GM23338 (cell line): ENCODE data around the gene GPI. TPM values are rescaled to one million over a fixed set of nuclear protein-coding genes. Genes with fewer than 3 reads are reported as not detected.

Experiments used
- ATAC-seq: fragments of 200-7000 bp; cut with Tn5 transposase; 3 replicates; pipeline ENCODE4 v1.9.1; 2020
- DNase-seq: peaks from one replicate; pipeline ENCODE4 v3.0.0-alpha.2; 2015; ENCODE audit warnings: low spot score
- H2AFZ ChIP-seq: fragments of 200-600 bp; sonication (generic); 2 replicates; pipeline ENCODE4 v1.8.0; 2016; ENCODE audit warnings: antibody characterized with exemption, mild to moderate bottlenecking, moderate library complexity
- H3F3A ChIP-seq: fragments of 200-600 bp; sonication (generic); replicated peaks from 2 replicates; pipeline ENCODE4 v1.8.0; 2017; ENCODE audit warnings: antibody characterized with exemption, mixed run types, low read depth
- H3K27ac ChIP-seq: fragments of 200-600 bp; sonication (generic); 2 replicates; pipeline ENCODE4 v1.6.1; 2016; ENCODE audit warnings: low read depth
- H3K27me3 ChIP-seq: fragments of 200-600 bp; sonication (generic); 2 replicates; pipeline ENCODE4 v1.8.0; 2016; ENCODE audit warnings: mild to moderate bottlenecking, mixed run types, moderate library complexity; ENCODE audit not compliant: insufficient read depth
- H3K36me3 ChIP-seq: fragments of 200-600 bp; sonication (generic); 2 replicates; pipeline ENCODE4 v1.8.0; 2016; ENCODE audit warnings: mild to moderate bottlenecking; ENCODE audit not compliant: insufficient read depth
- H3K4me1 ChIP-seq: fragments of 200-600 bp; sonication (generic); 2 replicates; pipeline ENCODE4 v1.8.0; 2016; ENCODE audit warnings: mild to moderate bottlenecking, moderate library complexity; ENCODE audit not compliant: insufficient read depth
- H3K4me2 ChIP-seq: fragments of 200-600 bp; sonication (generic); 2 replicates; pipeline ENCODE4 v1.7.1; 2017; ENCODE audit warnings: mixed run types
- H3K4me3 ChIP-seq: fragments of 200-600 bp; sonication (generic); 2 replicates; pipeline ENCODE4 v1.6.1; 2016; ENCODE audit warnings: mixed run types
- H3K79me2 ChIP-seq: fragments of 200-600 bp; sonication (generic); replicated peaks from 2 replicates; pipeline ENCODE4 v1.8.0; 2017; ENCODE audit warnings: mild to moderate bottlenecking; ENCODE audit not compliant: insufficient read depth
- H3K9me2 ChIP-seq: fragments of 200-600 bp; sonication (generic); 2 replicates; pipeline ENCODE4 v1.8.0; 2017; ENCODE audit not compliant: insufficient read depth
- H4K20me1 ChIP-seq: fragments of 200-600 bp; sonication (generic); replicated peaks from 2 replicates; pipeline ENCODE4 v1.8.0; 2017; ENCODE audit warnings: mild to moderate bottlenecking; ENCODE audit not compliant: insufficient read depth
- H3K27ac Mint-ChIP-seq: 2 replicates; pipeline ENCODE4 v1.8.0; 2020; ENCODE audit warnings: inconsistent platforms, mild to moderate bottlenecking, moderate library complexity, mixed read lengths
- H3K27me3 Mint-ChIP-seq: 3 replicates; pipeline ENCODE4 v1.8.0; 2022; ENCODE audit warnings: low read depth, mild to moderate bottlenecking, moderate library complexity, mixed read lengths, inconsistent platforms; ENCODE audit not compliant: insufficient read depth, poor library complexity
- H3K36me3 Mint-ChIP-seq: 3 replicates; pipeline ENCODE4 v1.8.0; 2021; ENCODE audit warnings: low read depth, mild to moderate bottlenecking, inconsistent platforms, moderate library complexity, mixed read lengths
- H3K4me1 Mint-ChIP-seq: 3 replicates; pipeline ENCODE4 v1.8.0; 2020; ENCODE audit warnings: mild to moderate bottlenecking, inconsistent platforms, mixed read lengths
- H3K4me3 Mint-ChIP-seq: 3 replicates; pipeline ENCODE4 v1.8.0; 2021; ENCODE audit warnings: moderate library complexity, mild to moderate bottlenecking, inconsistent platforms, mixed read lengths
- H3K9me3 Mint-ChIP-seq: 3 replicates; pipeline ENCODE4 v1.8.0; 2020; ENCODE audit warnings: moderate library complexity, mild to moderate bottlenecking, inconsistent platforms, mixed read lengths
- CREB1 ChIP-seq: fragments of 250-450 bp; sonication (Bioruptor Pico); IDR thresholded peaks from 2 replicates; pipeline ENCODE4 v1.5.0; 2020; ENCODE audit warnings: low read depth, mild to moderate bottlenecking, moderate library complexity
- CTCF ChIP-seq, 2 experiments: fragments of 200-600 bp in 1 of 2; sonication (generic) in 1 of 2; conservative IDR thresholded peaks; 2 replicates each; pipeline versions ENCODE4 v1.5.1 to v1.6.1; 2016 to 2017; ENCODE audit warnings: antibody characterized with exemption in 2 of 2, low read depth in 2 of 2, mild to moderate bottlenecking in 2 of 2, moderate library complexity in 1 of 2
- ETS1 ChIP-seq: IDR thresholded peaks from 2 replicates; pipeline ENCODE4 v1.6.1; 2016; ENCODE audit warnings: antibody characterized with exemption
- EZH2 ChIP-seq: fragments of 200-600 bp; sonication (generic); IDR thresholded peaks from one replicate; pipeline ENCODE4 v1.8.0; 2017; ENCODE audit warnings: antibody characterized with exemption, mild to moderate bottlenecking, low read depth; ENCODE audit not compliant: unreplicated experiment
- EZH2phosphoT487 ChIP-seq: fragments of 200-600 bp; sonication (generic); IDR thresholded peaks from one replicate; pipeline ENCODE4 v1.8.1; 2018; ENCODE audit warnings: antibody characterized with exemption; ENCODE audit not compliant: unreplicated experiment
- JUNB ChIP-seq: IDR thresholded peaks from one replicate; pipeline ENCODE4 v1.6.1; 2016; ENCODE audit warnings: antibody characterized with exemption; ENCODE audit not compliant: unreplicated experiment
- NANOG ChIP-seq: IDR thresholded peaks from 2 replicates; pipeline ENCODE4 v1.6.1; 2016; ENCODE audit warnings: antibody characterized with exemption, borderline replicate concordance
- POLR2AphosphoS5 ChIP-seq: IDR thresholded peaks from 2 replicates; pipeline ENCODE4 v1.6.1; 2016; ENCODE audit warnings: antibody characterized with exemption, low read depth
- ZNF114 ChIP-seq: fragments of 250-450 bp; sonication (Bioruptor Pico); IDR thresholded peaks from 2 replicates; pipeline ENCODE4 v1.5.0; 2020; ENCODE audit warnings: mild to moderate bottlenecking, moderate library complexity
- ZNF331 ChIP-seq: fragments of 250-450 bp; sonication (Bioruptor Pico); IDR thresholded peaks from 2 replicates; pipeline ENCODE4 v1.5.0; 2020; ENCODE audit warnings: low read depth, mild to moderate bottlenecking, moderate library complexity
- polyA plus RNA-seq: library from polyadenylated mRNA; unstranded; fragments of >200 nt; fragmentation: Nextera tagmentation; extraction: Ambion mirVana; gene quantifications from 2 replicates; pipeline ENCODE4 v1.2.1, GENCODE V29; 2016
- total RNA-seq: library from RNA; depleted of rRNA; stranded (reverse); fragments of >200 nt; shearing (Covaris generic); gene quantifications from 2 replicates; pipeline ENCODE4 v1.2.3, GENCODE V29; 2014
- TF ChIP-seq, protein P1 (sequence below): fragments of 250-450 bp; sonication (Bioruptor Pico); IDR thresholded peaks from 2 replicates; pipeline ENCODE4 v1.5.0; 2020; ENCODE audit warnings: mild to moderate bottlenecking, moderate library complexity

The GPI gene
- total and polyA plus RNA-seq, 2 experiments from 2014 or later = 136 to 327 TPM

DNA sequence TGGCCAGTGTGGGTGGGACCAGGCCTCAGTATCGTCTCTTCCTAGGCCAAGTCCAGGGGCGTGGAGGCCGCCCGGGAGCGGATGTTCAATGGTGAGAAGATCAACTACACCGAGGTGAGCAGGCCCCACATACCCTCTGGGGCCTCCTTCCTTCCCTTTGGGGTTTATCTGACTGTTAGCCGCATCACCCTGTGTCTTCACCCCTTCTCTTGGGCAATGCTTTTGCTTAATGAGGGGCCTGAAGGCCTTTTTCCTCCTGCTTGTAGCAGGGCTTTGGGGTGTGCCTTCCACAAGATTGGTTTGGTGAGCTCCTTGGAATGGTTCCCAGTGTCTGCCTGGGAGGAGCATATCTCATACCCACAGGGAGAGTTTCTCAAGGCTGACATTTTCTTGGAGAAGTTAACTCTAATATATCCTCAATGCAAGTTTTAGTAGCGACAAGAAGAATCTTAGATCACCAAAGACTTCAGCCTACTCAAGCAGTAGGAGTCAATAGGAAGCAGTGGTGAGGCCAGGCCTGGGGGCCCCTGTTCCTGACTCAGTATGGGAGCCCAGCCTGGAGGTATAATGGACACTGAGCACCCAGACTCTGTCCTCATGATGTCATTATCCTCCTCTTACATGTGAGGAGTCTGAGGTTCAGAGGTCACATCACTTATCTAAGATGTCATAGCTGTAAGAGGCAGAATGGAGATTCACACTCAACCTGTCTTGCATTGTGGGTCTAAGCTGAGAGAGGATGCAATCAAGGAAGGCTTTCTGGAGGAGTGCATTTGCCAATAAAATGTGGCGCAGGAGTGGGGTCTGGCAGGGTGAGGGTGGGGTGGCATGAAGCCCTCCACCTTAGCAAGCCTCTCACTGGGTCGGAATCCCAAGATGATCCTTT lies 2.0 kb downstream of the GPI start:
- no peak for ATAC-seq
- Histone ChIP-seq H3K4me3 (peak overlapping the region; percentile 96; the same call in 1 of the 2 replicates), H2AFZ (no peak overlapping the region), H3F3A (peaks cover 12% of the 10 kb centered on the region), H3K79me2 (peaks cover 39% of the 10 kb centered on the region), H3K9me2 (no peaks in the 10 kb centered on the region), H3K27me3 (no peaks in the 10 kb centered on the region), H4K20me1 (peaks cover 26% of the 10 kb centered on the region), H3K36me3 (peaks cover 28% of the 10 kb centered on the region), H3K4me2 (peak overlapping the region; percentile 98; the same call in 1 of the 2 replicates), H3K27ac (no peak overlapping the region), H3K4me1 (peaks cover 8% of the 10 kb centered on the region)
- Mint-ChIP-seq H3K27me3 (peaks cover 28% of the 10 kb centered on the region), H3K9me3 (no peaks in the 10 kb centered on the region), H3K4me3 (peak overlapping the region; percentile 96), H3K27ac (no peak overlapping the region), H3K4me1 (peaks cover 20% of the 10 kb centered on the region), H3K36me3 (peaks cover 62% of the 10 kb centered on the region)
- no peak for TF ChIP-seq NANOG
- TF ChIP-seq ETS1 = no peak
- no peak for TF ChIP-seq JUNB
- TF ChIP-seq POLR2AphosphoS5 = no peak
- TF ChIP-seq EZH2phosphoT487 = no peak
- no peak for DNase-seq

DNA sequence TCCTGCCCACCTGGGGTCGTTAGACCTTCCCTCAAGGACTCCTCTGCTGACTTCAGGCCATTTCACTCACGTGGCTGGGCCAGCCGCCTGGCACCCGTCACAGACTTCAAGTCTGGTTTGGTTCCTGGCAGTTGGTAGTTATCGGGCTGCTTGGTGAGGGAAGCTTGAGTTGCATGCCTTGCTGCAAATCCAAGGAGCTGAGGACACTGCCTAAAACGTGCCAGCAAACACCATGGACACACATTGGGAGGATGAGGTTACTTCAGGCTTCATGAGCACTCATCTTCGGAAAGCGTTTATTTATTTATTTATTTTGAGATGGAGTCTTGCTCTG lies 2.6 kb downstream of the GPI start:
- no peak overlapping the region for H2AFZ ChIP-seq
- peaks cover 8% of the 10 kb centered on the region for H3K4me1 ChIP-seq
- H3K4me1 Mint-ChIP-seq = peaks cover 20% of the 10 kb centered on the region
- H3K36me3 Mint-ChIP-seq = peaks cover 68% of the 10 kb centered on the region
- H3K27ac Mint-ChIP-seq = no peak overlapping the region
- H3K79me2 ChIP-seq = peaks cover 39% of the 10 kb centered on the region
- peaks cover 28% of the 10 kb centered on the region for H4K20me1 ChIP-seq
- peaks cover 12% of the 10 kb centered on the region for H3F3A ChIP-seq
- no peak overlapping the region for H3K4me3 ChIP-seq
- ATAC-seq (no peak), DNase-seq (no peak)
- H3K9me3 Mint-ChIP-seq = no peaks in the 10 kb centered on the region
- no peaks in the 10 kb centered on the region for H3K9me2 ChIP-seq
- H3K27me3 Mint-ChIP-seq = peaks cover 22% of the 10 kb centered on the region
- H3K4me3 Mint-ChIP-seq = no peak overlapping the region
- H3K27ac ChIP-seq = no peak overlapping the region
- peaks cover 28% of the 10 kb centered on the region for H3K36me3 ChIP-seq
- H3K27me3 ChIP-seq = no peaks in the 10 kb centered on the region
- H3K4me2 ChIP-seq = no peak overlapping the region
- TF ChIP-seq EZH2phosphoT487 (no peak), JUNB (no peak), POLR2AphosphoS5 (no peak), CTCF (conservative IDR thresholded peaks at IDR 0.05; ENCODE audit: low read depth in 2 of 2) (no peak), ZNF331 (CRISPR knock-in tag) (no peak), ZNF114 (CRISPR knock-in tag) (no peak), EZH2 (no peak), CREB1 (CRISPR knock-in tag) (no peak)
- TF ChIP-seq, protein P1, sequence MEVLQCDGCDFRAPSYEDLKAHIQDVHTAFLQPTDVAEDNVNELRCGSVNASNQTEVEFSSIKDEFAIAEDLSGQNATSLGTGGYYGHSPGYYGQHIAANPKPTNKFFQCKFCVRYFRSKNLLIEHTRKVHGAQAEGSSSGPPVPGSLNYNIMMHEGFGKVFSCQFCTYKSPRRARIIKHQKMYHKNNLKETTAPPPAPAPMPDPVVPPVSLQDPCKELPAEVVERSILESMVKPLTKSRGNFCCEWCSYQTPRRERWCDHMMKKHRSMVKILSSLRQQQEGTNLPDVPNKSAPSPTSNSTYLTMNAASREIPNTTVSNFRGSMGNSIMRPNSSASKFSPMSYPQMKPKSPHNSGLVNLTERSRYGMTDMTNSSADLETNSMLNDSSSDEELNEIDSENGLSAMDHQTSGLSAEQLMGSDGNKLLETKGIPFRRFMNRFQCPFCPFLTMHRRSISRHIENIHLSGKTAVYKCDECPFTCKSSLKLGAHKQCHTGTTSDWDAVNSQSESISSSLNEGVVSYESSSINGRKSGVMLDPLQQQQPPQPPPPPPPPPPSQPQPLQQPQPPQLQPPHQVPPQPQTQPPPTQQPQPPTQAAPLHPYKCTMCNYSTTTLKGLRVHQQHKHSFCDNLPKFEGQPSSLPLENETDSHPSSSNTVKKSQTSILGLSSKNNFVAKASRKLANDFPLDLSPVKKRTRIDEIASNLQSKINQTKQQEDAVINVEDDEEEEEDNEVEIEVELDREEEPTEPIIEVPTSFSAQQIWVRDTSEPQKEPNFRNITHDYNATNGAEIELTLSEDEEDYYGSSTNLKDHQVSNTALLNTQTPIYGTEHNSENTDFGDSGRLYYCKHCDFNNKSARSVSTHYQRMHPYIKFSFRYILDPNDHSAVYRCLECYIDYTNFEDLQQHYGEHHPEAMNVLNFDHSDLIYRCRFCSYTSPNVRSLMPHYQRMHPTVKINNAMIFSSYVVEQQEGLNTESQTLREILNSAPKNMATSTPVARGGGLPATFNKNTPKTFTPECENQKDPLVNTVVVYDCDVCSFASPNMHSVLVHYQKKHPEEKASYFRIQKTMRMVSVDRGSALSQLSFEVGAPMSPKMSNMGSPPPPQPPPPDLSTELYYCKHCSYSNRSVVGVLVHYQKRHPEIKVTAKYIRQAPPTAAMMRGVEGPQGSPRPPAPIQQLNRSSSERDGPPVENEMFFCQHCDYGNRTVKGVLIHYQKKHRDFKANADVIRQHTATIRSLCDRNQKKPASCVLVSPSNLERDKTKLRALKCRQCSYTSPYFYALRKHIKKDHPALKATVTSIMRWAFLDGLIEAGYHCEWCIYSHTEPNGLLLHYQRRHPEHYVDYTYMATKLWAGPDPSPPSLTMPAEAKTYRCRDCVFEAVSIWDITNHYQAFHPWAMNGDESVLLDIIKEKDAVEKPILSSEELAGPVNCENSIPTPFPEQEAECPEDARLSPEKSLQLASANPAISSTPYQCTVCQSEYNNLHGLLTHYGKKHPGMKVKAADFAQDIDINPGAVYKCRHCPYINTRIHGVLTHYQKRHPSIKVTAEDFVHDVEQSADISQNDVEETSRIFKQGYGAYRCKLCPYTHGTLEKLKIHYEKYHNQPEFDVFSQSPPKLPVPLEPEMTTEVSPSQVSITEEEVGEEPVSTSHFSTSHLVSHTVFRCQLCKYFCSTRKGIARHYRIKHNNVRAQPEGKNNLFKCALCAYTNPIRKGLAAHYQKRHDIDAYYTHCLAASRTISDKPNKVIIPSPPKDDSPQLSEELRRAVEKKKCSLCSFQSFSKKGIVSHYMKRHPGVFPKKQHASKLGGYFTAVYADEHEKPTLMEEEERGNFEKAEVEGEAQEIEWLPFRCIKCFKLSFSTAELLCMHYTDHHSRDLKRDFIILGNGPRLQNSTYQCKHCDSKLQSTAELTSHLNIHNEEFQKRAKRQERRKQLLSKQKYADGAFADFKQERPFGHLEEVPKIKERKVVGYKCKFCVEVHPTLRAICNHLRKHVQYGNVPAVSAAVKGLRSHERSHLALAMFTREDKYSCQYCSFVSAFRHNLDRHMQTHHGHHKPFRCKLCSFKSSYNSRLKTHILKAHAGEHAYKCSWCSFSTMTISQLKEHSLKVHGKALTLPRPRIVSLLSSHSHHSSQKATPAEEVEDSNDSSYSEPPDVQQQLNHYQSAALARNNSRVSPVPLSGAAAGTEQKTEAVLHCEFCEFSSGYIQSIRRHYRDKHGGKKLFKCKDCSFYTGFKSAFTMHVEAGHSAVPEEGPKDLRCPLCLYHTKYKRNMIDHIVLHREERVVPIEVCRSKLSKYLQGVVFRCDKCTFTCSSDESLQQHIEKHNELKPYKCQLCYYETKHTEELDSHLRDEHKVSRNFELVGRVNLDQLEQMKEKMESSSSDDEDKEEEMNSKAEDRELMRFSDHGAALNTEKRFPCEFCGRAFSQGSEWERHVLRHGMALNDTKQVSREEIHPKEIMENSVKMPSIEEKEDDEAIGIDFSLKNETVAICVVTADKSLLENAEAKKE (CRISPR knock-in tag) = no peak
